ENCODE results near the gene GJB6. TPM values are rescaled to one million over a fixed set of nuclear protein-coding genes. Genes with fewer than 3 reads are reported as not detected.
A peak's percentile ranks its signal among the peaks of the same experiment; 100 is the strongest.

Gene GJB6
- total RNA-seq, 1 donor from 2014 or later: 121 TPM

- no peaks in the 10 kb centered on the region for H3K27me3 ChIP-seq
- no peak overlapping the region for H3K4me3 ChIP-seq
- H3K36me3 ChIP-seq: no peaks in the 10 kb centered on the region
- no peaks in the 10 kb centered on the region for H3K9me3 ChIP-seq
- H3K4me1 ChIP-seq: peaks cover under 1% of the 10 kb centered on the region
- DNase-seq (ENCODE audit: extremely low spot score in 2 of 2): peak in 1 of 2 donors; percentile 54
- TF ChIP-seq POLR2A (IDR thresholded peaks at IDR 0.05) (no peak), CTCF (IDR thresholded peaks at IDR 0.05) (no peak), POLR2AphosphoS5 (IDR thresholded peaks at IDR 0.05; ENCODE audit: insufficient read depth in 1 of 2, low read depth in 1 of 2) (no peak)
- intact Hi-C loops (cut with DNase I): no loop called here
- no peak overlapping the region for H3K27ac ChIP-seq
Observed at GRCh38 chr13:20185366-20186056, 46.6 kb downstream of the GJB6 start.

GRCh38 chr13:20182231-20182846 lies 49.8 kb downstream of the GJB6 start:
- intact Hi-C loops (cut with DNase I): no loop called here
- Histone ChIP-seq H3K4me3 (no peak overlapping the region), H3K36me3 (no peaks in the 10 kb centered on the region), H3K4me1 (no peaks in the 10 kb centered on the region), H3K27me3 (no peaks in the 10 kb centered on the region), H3K9me3 (no peaks in the 10 kb centered on the region), H3K27ac (no peak overlapping the region)
- TF ChIP-seq POLR2A (IDR thresholded peaks at IDR 0.05) (no peak), POLR2AphosphoS5 (IDR thresholded peaks at IDR 0.05; ENCODE audit: insufficient read depth in 1 of 2, low read depth in 1 of 2) (no peak), CTCF (IDR thresholded peaks at IDR 0.05) (peak; percentile 22 to 77 (median 66))
- DNase-seq (ENCODE audit: extremely low spot score in 2 of 2): peak in 1 of 2 donors; percentile 81

GRCh38 chr13:20181188-20181587 lies 50.9 kb downstream of the GJB6 start:
- Histone ChIP-seq H3K9me3 (no peaks in the 10 kb centered on the region), H3K36me3 (no peaks in the 10 kb centered on the region), H3K27ac (no peak overlapping the region), H3K4me3 (no peak overlapping the region), H3K27me3 (no peaks in the 10 kb centered on the region), H3K4me1 (no peaks in the 10 kb centered on the region)
- intact Hi-C loops (cut with DNase I): no loop called here
- no peak for TF ChIP-seq CTCF (IDR thresholded peaks at IDR 0.05)
- TF ChIP-seq POLR2AphosphoS5 (IDR thresholded peaks at IDR 0.05; ENCODE audit: insufficient read depth in 1 of 2, low read depth in 1 of 2): no peak
- no peak for TF ChIP-seq POLR2A (IDR thresholded peaks at IDR 0.05)
- DNase-seq (ENCODE audit: extremely low spot score in 2 of 2): peak in 1 of 2 donors; percentile 8

- no peak for TF ChIP-seq POLR2AphosphoS5 (IDR thresholded peaks at IDR 0.05; ENCODE audit: insufficient read depth in 1 of 2, low read depth in 1 of 2)
- TF ChIP-seq CTCF (IDR thresholded peaks at IDR 0.05): no peak
- TF ChIP-seq POLR2A (IDR thresholded peaks at IDR 0.05): no peak
- H3K27ac ChIP-seq: no peak overlapping the region
- H3K4me3 ChIP-seq: no peak overlapping the region
- H3K4me1 ChIP-seq: peaks cover 18% of the 10 kb centered on the region
- H3K27me3 ChIP-seq: no peaks in the 10 kb centered on the region
- DNase-seq (ENCODE audit: extremely low spot score in 2 of 2): no peak
- no peaks in the 10 kb centered on the region for H3K9me3 ChIP-seq
- H3K36me3 ChIP-seq: no peaks in the 10 kb centered on the region
- intact Hi-C loops (cut with DNase I): no loop called here
Observed at GRCh38 chr13:20178156-20178555, 54.0 kb downstream of the GJB6 start.

Measured in vagina (tissue), 2 donors.